Esophagus (tissue), 2 donors: ENCODE results near the gene MGAT4C. TPM values are rescaled to one million over a fixed set of nuclear protein-coding genes. Genes with fewer than 3 reads are reported as not detected.

Experiments
- H3K27ac ChIP-seq, 2 donors: one replicate each; pipeline ENCODE4 v1.5.1; 2013; ENCODE audit warnings: low read depth in 2 of 2, mild to moderate bottlenecking in 2 of 2, inconsistent platforms in 1 of 2, low read length in 1 of 2, moderate library complexity in 1 of 2
- H3K27me3 ChIP-seq, 2 donors: one replicate each; pipeline ENCODE4 v1.6.1; 2013; ENCODE audit warnings: low read length in 2 of 2, control low read depth in 1 of 2, mild to moderate bottlenecking in 1 of 2; ENCODE audit not compliant: insufficient read depth in 2 of 2, control insufficient read depth in 1 of 2
- H3K36me3 ChIP-seq, 2 donors: one replicate each; pipeline ENCODE4 v1.6.1; 2013; ENCODE audit warnings: low read length in 1 of 2; ENCODE audit not compliant: control insufficient read depth in 2 of 2, insufficient read depth in 2 of 2
- H3K4me1 ChIP-seq, 2 donors: one replicate each; pipeline ENCODE4 v1.6.1; 2013; ENCODE audit warnings: low read length in 1 of 2; ENCODE audit not compliant: control insufficient read depth in 2 of 2, insufficient read depth in 2 of 2
- H3K4me3 ChIP-seq, 2 donors: one replicate each; pipeline ENCODE4 v1.5.1; 2013; ENCODE audit warnings: low read length in 2 of 2, mild to moderate bottlenecking in 2 of 2, low read depth in 1 of 2, moderate library complexity in 1 of 2
- H3K9me3 ChIP-seq, 2 donors: one replicate each; pipeline ENCODE4 v1.6.1; 2013; ENCODE audit warnings: mild to moderate bottlenecking in 2 of 2, low read depth in 1 of 2, low read length in 1 of 2, moderate library complexity in 1 of 2; ENCODE audit not compliant: control insufficient read depth in 2 of 2, insufficient read depth in 1 of 2
- WGBS, 2 donors: extraction: QIAGEN DNeasy Blood & Tissue Kit; methylation state at CpG; one replicate each; pipeline ENCODE4 v1.1.7; 2013; 5-methylcytosine and 5-hydroxymethylcytosine counted together
- polyA plus RNA-seq, 2 donors: library from polyadenylated mRNA; stranded (reverse); fragments of 200-250 nt; gene quantifications; one replicate each; pipeline ENCODE4 v1.2.3, GENCODE V29; 2013
- donor health status: healthy with polysubstance abuse.
- donor health status: Bipolar disorder and iron deficiency.

Gene MGAT4C
- polyA plus RNA-seq, 2 donors: under 0.01 to 0.04 TPM

- Histone ChIP-seq H3K27me3 (no peaks in the 10 kb centered on the region), H3K36me3 (no peaks in the 10 kb centered on the region), H3K4me1 (no peaks in the 10 kb centered on the region), H3K9me3 (peaks cover 0 to 4% of the 10 kb centered on the region in 2 donors), H3K27ac (no peak overlapping the region), H3K4me3 (no peak overlapping the region)
- 95 to 96% methylated on average over 5 of the region's 5 CpGs for WGBS, 2 donors
Measured at GRCh38 chr12:85946375-85946774, 309.8 kb downstream of the MGAT4C start.

DNA sequence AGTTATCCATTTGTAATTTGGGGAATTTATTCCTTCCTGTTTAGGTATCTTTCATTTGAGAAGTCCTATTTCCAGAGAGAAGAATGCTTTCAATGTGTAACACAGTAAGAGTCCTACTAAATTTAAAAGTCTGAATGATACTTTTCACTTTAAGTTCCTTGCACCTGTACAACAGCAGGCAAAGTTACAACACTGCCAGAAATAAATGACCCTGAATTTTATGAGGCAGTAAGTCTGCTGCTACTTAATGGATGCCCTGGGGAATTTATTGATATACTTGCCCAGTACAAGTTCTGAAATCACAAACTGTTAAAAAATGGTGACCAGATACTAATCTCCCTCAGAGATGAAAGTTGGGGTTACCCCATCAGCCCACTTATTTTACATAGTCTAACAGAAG, 329.0 kb downstream of the MGAT4C start:
- no peaks in the 10 kb centered on the region for H3K27me3 ChIP-seq
- no peaks in the 10 kb centered on the region for H3K4me1 ChIP-seq
- H3K4me3 ChIP-seq: no peak overlapping the region
- no peak overlapping the region for H3K27ac ChIP-seq
- H3K36me3 ChIP-seq: no peaks in the 10 kb centered on the region
- no peaks in the 10 kb centered on the region for H3K9me3 ChIP-seq

DNA sequence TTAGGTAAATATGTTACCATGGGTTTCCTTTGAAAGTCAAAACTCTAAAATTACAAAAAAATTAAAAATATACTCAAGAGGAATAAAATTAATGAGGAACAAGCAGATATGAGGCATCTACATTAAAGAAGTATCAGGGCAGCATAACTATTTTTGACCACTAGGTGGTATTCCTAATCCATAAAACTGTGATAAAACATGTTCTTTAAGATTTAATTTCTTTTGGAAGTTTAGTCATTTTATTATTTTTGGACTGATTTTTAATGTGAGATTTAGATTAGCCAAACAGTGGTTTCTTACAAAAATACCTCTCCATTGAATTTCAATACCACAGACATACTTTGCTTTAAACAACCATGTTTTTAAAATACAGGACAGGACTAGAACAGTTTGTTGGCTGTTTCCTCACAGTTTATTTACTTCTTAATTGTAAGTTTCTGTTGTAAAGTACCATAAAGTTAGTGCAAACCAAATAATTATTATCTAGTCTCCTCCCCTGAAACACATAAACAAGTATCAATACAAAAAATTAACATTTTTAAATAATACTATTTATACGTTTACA, 332.3 kb downstream of the MGAT4C start:
- H3K9me3 ChIP-seq: no peaks in the 10 kb centered on the region
- WGBS, 2 donors: 85 to 90% methylated on average over 1 of the region's 1 CpG
- no peak overlapping the region for H3K4me3 ChIP-seq
- no peaks in the 10 kb centered on the region for H3K4me1 ChIP-seq
- no peaks in the 10 kb centered on the region for H3K27me3 ChIP-seq
- H3K36me3 ChIP-seq: no peaks in the 10 kb centered on the region
- no peak overlapping the region for H3K27ac ChIP-seq

DNA sequence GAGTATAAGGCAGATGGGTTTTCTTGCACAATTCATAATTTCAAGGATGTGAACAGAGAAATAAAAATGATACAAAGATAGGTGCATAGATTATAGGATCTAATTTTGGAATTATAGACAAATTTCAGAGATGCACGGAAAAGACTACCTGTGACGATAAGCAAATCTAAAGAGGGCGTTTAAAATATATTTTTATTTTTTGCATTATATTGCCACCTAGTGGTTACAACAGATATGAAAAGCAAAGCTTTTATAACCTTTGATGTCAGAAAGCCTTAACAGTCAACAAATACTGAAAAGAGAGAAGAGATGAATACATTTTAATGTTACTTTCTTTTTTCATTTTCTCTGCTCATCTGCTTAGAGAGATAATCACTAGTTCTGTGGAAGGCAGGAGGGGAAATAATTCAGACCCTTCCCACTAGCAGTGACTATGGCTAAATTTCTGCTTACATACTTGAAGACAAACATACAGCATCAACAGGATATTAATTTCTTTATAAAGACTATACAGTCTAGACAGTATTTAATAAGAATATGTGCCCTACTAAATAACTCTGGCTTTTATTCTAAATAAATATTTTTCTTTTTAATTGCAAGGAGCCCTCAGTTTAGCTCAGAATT, 335.8 kb downstream of the MGAT4C start:
- H3K27ac ChIP-seq: no peak overlapping the region
- WGBS, 2 donors: 1 to 3% methylated on average over 3 of the region's 3 CpGs
- no peaks in the 10 kb centered on the region for H3K36me3 ChIP-seq
- H3K27me3 ChIP-seq: no peaks in the 10 kb centered on the region
- no peaks in the 10 kb centered on the region for H3K4me1 ChIP-seq
- H3K4me3 ChIP-seq: no peak overlapping the region
- H3K9me3 ChIP-seq: no peaks in the 10 kb centered on the region
